GM23338 (cell line): ENCODE results near the gene ZC3H12C. TPM values are rescaled to one million over a fixed set of nuclear protein-coding genes. Genes with fewer than 3 reads are reported as not detected.

ENCODE experiments used
- ATAC-seq: fragments of 200-7000 bp; cut with Tn5 transposase; 3 replicates; pipeline ENCODE4 v1.9.1; 2020
- DNase-seq: peaks from one replicate; pipeline ENCODE4 v3.0.0-alpha.2; 2015; ENCODE audit warnings: low spot score
- H2AFZ ChIP-seq: fragments of 200-600 bp; sonication (generic); 2 replicates; pipeline ENCODE4 v1.8.0; 2016; ENCODE audit warnings: antibody characterized with exemption, mild to moderate bottlenecking, moderate library complexity
- H3F3A ChIP-seq: fragments of 200-600 bp; sonication (generic); replicated peaks from 2 replicates; pipeline ENCODE4 v1.8.0; 2017; ENCODE audit warnings: antibody characterized with exemption, mixed run types, low read depth
- H3K27ac ChIP-seq: fragments of 200-600 bp; sonication (generic); 2 replicates; pipeline ENCODE4 v1.6.1; 2016; ENCODE audit warnings: low read depth
- H3K27me3 ChIP-seq: fragments of 200-600 bp; sonication (generic); 2 replicates; pipeline ENCODE4 v1.8.0; 2016; ENCODE audit warnings: mild to moderate bottlenecking, mixed run types, moderate library complexity; ENCODE audit not compliant: insufficient read depth
- H3K36me3 ChIP-seq: fragments of 200-600 bp; sonication (generic); 2 replicates; pipeline ENCODE4 v1.8.0; 2016; ENCODE audit warnings: mild to moderate bottlenecking; ENCODE audit not compliant: insufficient read depth
- H3K4me1 ChIP-seq: fragments of 200-600 bp; sonication (generic); 2 replicates; pipeline ENCODE4 v1.8.0; 2016; ENCODE audit warnings: mild to moderate bottlenecking, moderate library complexity; ENCODE audit not compliant: insufficient read depth
- H3K4me2 ChIP-seq: fragments of 200-600 bp; sonication (generic); 2 replicates; pipeline ENCODE4 v1.7.1; 2017; ENCODE audit warnings: mixed run types
- H3K4me3 ChIP-seq: fragments of 200-600 bp; sonication (generic); 2 replicates; pipeline ENCODE4 v1.6.1; 2016; ENCODE audit warnings: mixed run types
- H3K79me2 ChIP-seq: fragments of 200-600 bp; sonication (generic); replicated peaks from 2 replicates; pipeline ENCODE4 v1.8.0; 2017; ENCODE audit warnings: mild to moderate bottlenecking; ENCODE audit not compliant: insufficient read depth
- H3K9me2 ChIP-seq: fragments of 200-600 bp; sonication (generic); 2 replicates; pipeline ENCODE4 v1.8.0; 2017; ENCODE audit not compliant: insufficient read depth
- H4K20me1 ChIP-seq: fragments of 200-600 bp; sonication (generic); replicated peaks from 2 replicates; pipeline ENCODE4 v1.8.0; 2017; ENCODE audit warnings: mild to moderate bottlenecking; ENCODE audit not compliant: insufficient read depth
- H3K27ac Mint-ChIP-seq: 2 replicates; pipeline ENCODE4 v1.8.0; 2020; ENCODE audit warnings: inconsistent platforms, mild to moderate bottlenecking, moderate library complexity, mixed read lengths
- H3K27me3 Mint-ChIP-seq: 3 replicates; pipeline ENCODE4 v1.8.0; 2022; ENCODE audit warnings: low read depth, mild to moderate bottlenecking, moderate library complexity, mixed read lengths, inconsistent platforms; ENCODE audit not compliant: insufficient read depth, poor library complexity
- H3K36me3 Mint-ChIP-seq: 3 replicates; pipeline ENCODE4 v1.8.0; 2021; ENCODE audit warnings: low read depth, mild to moderate bottlenecking, inconsistent platforms, moderate library complexity, mixed read lengths
- H3K4me1 Mint-ChIP-seq: 3 replicates; pipeline ENCODE4 v1.8.0; 2020; ENCODE audit warnings: mild to moderate bottlenecking, inconsistent platforms, mixed read lengths
- H3K4me3 Mint-ChIP-seq: 3 replicates; pipeline ENCODE4 v1.8.0; 2021; ENCODE audit warnings: moderate library complexity, mild to moderate bottlenecking, inconsistent platforms, mixed read lengths
- H3K9me3 Mint-ChIP-seq: 3 replicates; pipeline ENCODE4 v1.8.0; 2020; ENCODE audit warnings: moderate library complexity, mild to moderate bottlenecking, inconsistent platforms, mixed read lengths
- CREB1 ChIP-seq: fragments of 250-450 bp; sonication (Bioruptor Pico); IDR thresholded peaks from 2 replicates; pipeline ENCODE4 v1.5.0; 2020; ENCODE audit warnings: low read depth, mild to moderate bottlenecking, moderate library complexity
- EZH2 ChIP-seq: fragments of 200-600 bp; sonication (generic); IDR thresholded peaks from one replicate; pipeline ENCODE4 v1.8.0; 2017; ENCODE audit warnings: antibody characterized with exemption, mild to moderate bottlenecking, low read depth; ENCODE audit not compliant: unreplicated experiment
- EZH2phosphoT487 ChIP-seq: fragments of 200-600 bp; sonication (generic); IDR thresholded peaks from one replicate; pipeline ENCODE4 v1.8.1; 2018; ENCODE audit warnings: antibody characterized with exemption; ENCODE audit not compliant: unreplicated experiment
- JUNB ChIP-seq: IDR thresholded peaks from one replicate; pipeline ENCODE4 v1.6.1; 2016; ENCODE audit warnings: antibody characterized with exemption; ENCODE audit not compliant: unreplicated experiment
- NANOG ChIP-seq: IDR thresholded peaks from 2 replicates; pipeline ENCODE4 v1.6.1; 2016; ENCODE audit warnings: antibody characterized with exemption, borderline replicate concordance
- POLR2AphosphoS5 ChIP-seq: IDR thresholded peaks from 2 replicates; pipeline ENCODE4 v1.6.1; 2016; ENCODE audit warnings: antibody characterized with exemption, low read depth
- STAT1 ChIP-seq: IDR thresholded peaks from one replicate; pipeline ENCODE4 v1.6.1; 2016; ENCODE audit warnings: antibody characterized with exemption; ENCODE audit not compliant: unreplicated experiment
- ZNF114 ChIP-seq: fragments of 250-450 bp; sonication (Bioruptor Pico); IDR thresholded peaks from 2 replicates; pipeline ENCODE4 v1.5.0; 2020; ENCODE audit warnings: mild to moderate bottlenecking, moderate library complexity
- ZNF331 ChIP-seq: fragments of 250-450 bp; sonication (Bioruptor Pico); IDR thresholded peaks from 2 replicates; pipeline ENCODE4 v1.5.0; 2020; ENCODE audit warnings: low read depth, mild to moderate bottlenecking, moderate library complexity
- polyA plus RNA-seq: library from polyadenylated mRNA; unstranded; fragments of >200 nt; fragmentation: Nextera tagmentation; extraction: Ambion mirVana; gene quantifications from 2 replicates; pipeline ENCODE4 v1.2.1, GENCODE V29; 2016
- total RNA-seq: library from RNA; depleted of rRNA; stranded (reverse); fragments of >200 nt; shearing (Covaris generic); gene quantifications from 2 replicates; pipeline ENCODE4 v1.2.3, GENCODE V29; 2014
- TF ChIP-seq, protein P1 (sequence below): fragments of 250-450 bp; sonication (Bioruptor Pico); IDR thresholded peaks from 2 replicates; pipeline ENCODE4 v1.5.0; 2020; ENCODE audit warnings: mild to moderate bottlenecking, moderate library complexity
- TF ChIP-seq, protein P2 (sequence below), 2 experiments: fragments of 200-600 bp in 1 of 2; sonication (generic) in 1 of 2; conservative IDR thresholded peaks; 2 replicates each; pipeline versions ENCODE4 v1.5.1 to v1.6.1; 2016 to 2017; ENCODE audit warnings: antibody characterized with exemption in 2 of 2, low read depth in 2 of 2, mild to moderate bottlenecking in 2 of 2, moderate library complexity in 1 of 2
- TF ChIP-seq, protein P3 (sequence below): IDR thresholded peaks from one replicate; pipeline ENCODE4 v1.6.1; 2018; ENCODE audit warnings: antibody characterized with exemption; ENCODE audit not compliant: unreplicated experiment
- TF ChIP-seq, protein P4 (sequence below): IDR thresholded peaks from 2 replicates; pipeline ENCODE4 v1.6.1; 2016; ENCODE audit warnings: antibody characterized with exemption

Gene ZC3H12C
- total and polyA plus RNA-seq, 2 experiments from 2014 or later = 0.55 to 2.4 TPM

DNA sequence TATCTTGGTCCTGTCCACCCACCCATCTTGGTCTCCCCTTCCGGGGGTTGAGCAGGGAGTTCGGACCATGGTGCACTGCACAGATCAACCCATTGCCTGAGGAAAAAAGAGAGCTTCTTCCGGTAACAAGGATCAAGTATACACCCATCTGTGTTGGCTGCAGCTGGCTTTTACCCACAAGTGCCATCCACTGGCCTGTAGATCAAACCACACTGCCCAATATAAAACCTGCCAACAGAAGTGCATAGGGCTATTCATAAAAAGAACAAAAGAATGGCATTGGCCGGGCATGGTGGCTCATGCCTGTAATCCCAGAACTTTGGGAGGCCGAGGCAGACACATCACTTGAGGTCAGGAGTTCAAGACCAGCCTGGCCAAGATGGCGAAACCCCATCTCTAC, 94.5 kb downstream of the ZC3H12C start:
- peaks cover 18% of the 10 kb centered on the region for H3K4me1 ChIP-seq
- H3K4me1 Mint-ChIP-seq = peaks cover 26% of the 10 kb centered on the region
- H3K9me3 Mint-ChIP-seq = no peaks in the 10 kb centered on the region; the same call in 2 of the 3 replicates
- H3F3A ChIP-seq = no peaks in the 10 kb centered on the region
- no peaks in the 10 kb centered on the region for H4K20me1 ChIP-seq
- peaks cover 5% of the 10 kb centered on the region; the same call in 1 of the 2 replicates for H3K9me2 ChIP-seq
- H3K36me3 Mint-ChIP-seq = no peaks in the 10 kb centered on the region
- no peak for TF ChIP-seq ZNF331 (CRISPR knock-in tag)
- TF ChIP-seq STAT1 = no peak
- TF ChIP-seq, protein P1, sequence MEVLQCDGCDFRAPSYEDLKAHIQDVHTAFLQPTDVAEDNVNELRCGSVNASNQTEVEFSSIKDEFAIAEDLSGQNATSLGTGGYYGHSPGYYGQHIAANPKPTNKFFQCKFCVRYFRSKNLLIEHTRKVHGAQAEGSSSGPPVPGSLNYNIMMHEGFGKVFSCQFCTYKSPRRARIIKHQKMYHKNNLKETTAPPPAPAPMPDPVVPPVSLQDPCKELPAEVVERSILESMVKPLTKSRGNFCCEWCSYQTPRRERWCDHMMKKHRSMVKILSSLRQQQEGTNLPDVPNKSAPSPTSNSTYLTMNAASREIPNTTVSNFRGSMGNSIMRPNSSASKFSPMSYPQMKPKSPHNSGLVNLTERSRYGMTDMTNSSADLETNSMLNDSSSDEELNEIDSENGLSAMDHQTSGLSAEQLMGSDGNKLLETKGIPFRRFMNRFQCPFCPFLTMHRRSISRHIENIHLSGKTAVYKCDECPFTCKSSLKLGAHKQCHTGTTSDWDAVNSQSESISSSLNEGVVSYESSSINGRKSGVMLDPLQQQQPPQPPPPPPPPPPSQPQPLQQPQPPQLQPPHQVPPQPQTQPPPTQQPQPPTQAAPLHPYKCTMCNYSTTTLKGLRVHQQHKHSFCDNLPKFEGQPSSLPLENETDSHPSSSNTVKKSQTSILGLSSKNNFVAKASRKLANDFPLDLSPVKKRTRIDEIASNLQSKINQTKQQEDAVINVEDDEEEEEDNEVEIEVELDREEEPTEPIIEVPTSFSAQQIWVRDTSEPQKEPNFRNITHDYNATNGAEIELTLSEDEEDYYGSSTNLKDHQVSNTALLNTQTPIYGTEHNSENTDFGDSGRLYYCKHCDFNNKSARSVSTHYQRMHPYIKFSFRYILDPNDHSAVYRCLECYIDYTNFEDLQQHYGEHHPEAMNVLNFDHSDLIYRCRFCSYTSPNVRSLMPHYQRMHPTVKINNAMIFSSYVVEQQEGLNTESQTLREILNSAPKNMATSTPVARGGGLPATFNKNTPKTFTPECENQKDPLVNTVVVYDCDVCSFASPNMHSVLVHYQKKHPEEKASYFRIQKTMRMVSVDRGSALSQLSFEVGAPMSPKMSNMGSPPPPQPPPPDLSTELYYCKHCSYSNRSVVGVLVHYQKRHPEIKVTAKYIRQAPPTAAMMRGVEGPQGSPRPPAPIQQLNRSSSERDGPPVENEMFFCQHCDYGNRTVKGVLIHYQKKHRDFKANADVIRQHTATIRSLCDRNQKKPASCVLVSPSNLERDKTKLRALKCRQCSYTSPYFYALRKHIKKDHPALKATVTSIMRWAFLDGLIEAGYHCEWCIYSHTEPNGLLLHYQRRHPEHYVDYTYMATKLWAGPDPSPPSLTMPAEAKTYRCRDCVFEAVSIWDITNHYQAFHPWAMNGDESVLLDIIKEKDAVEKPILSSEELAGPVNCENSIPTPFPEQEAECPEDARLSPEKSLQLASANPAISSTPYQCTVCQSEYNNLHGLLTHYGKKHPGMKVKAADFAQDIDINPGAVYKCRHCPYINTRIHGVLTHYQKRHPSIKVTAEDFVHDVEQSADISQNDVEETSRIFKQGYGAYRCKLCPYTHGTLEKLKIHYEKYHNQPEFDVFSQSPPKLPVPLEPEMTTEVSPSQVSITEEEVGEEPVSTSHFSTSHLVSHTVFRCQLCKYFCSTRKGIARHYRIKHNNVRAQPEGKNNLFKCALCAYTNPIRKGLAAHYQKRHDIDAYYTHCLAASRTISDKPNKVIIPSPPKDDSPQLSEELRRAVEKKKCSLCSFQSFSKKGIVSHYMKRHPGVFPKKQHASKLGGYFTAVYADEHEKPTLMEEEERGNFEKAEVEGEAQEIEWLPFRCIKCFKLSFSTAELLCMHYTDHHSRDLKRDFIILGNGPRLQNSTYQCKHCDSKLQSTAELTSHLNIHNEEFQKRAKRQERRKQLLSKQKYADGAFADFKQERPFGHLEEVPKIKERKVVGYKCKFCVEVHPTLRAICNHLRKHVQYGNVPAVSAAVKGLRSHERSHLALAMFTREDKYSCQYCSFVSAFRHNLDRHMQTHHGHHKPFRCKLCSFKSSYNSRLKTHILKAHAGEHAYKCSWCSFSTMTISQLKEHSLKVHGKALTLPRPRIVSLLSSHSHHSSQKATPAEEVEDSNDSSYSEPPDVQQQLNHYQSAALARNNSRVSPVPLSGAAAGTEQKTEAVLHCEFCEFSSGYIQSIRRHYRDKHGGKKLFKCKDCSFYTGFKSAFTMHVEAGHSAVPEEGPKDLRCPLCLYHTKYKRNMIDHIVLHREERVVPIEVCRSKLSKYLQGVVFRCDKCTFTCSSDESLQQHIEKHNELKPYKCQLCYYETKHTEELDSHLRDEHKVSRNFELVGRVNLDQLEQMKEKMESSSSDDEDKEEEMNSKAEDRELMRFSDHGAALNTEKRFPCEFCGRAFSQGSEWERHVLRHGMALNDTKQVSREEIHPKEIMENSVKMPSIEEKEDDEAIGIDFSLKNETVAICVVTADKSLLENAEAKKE = no peak
- TF ChIP-seq EZH2 = no peak
- TF ChIP-seq, protein P2, sequence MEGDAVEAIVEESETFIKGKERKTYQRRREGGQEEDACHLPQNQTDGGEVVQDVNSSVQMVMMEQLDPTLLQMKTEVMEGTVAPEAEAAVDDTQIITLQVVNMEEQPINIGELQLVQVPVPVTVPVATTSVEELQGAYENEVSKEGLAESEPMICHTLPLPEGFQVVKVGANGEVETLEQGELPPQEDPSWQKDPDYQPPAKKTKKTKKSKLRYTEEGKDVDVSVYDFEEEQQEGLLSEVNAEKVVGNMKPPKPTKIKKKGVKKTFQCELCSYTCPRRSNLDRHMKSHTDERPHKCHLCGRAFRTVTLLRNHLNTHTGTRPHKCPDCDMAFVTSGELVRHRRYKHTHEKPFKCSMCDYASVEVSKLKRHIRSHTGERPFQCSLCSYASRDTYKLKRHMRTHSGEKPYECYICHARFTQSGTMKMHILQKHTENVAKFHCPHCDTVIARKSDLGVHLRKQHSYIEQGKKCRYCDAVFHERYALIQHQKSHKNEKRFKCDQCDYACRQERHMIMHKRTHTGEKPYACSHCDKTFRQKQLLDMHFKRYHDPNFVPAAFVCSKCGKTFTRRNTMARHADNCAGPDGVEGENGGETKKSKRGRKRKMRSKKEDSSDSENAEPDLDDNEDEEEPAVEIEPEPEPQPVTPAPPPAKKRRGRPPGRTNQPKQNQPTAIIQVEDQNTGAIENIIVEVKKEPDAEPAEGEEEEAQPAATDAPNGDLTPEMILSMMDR (conservative IDR thresholded peaks at IDR 0.05; ENCODE audit: low read depth in 2 of 2) = no peak
- no peak for TF ChIP-seq ZNF114
- no peak for TF ChIP-seq NANOG
- no peak for TF ChIP-seq CREB1 (CRISPR knock-in tag)
- no peak for TF ChIP-seq POLR2AphosphoS5
- no peak for TF ChIP-seq EZH2phosphoT487
- TF ChIP-seq, protein P3, sequence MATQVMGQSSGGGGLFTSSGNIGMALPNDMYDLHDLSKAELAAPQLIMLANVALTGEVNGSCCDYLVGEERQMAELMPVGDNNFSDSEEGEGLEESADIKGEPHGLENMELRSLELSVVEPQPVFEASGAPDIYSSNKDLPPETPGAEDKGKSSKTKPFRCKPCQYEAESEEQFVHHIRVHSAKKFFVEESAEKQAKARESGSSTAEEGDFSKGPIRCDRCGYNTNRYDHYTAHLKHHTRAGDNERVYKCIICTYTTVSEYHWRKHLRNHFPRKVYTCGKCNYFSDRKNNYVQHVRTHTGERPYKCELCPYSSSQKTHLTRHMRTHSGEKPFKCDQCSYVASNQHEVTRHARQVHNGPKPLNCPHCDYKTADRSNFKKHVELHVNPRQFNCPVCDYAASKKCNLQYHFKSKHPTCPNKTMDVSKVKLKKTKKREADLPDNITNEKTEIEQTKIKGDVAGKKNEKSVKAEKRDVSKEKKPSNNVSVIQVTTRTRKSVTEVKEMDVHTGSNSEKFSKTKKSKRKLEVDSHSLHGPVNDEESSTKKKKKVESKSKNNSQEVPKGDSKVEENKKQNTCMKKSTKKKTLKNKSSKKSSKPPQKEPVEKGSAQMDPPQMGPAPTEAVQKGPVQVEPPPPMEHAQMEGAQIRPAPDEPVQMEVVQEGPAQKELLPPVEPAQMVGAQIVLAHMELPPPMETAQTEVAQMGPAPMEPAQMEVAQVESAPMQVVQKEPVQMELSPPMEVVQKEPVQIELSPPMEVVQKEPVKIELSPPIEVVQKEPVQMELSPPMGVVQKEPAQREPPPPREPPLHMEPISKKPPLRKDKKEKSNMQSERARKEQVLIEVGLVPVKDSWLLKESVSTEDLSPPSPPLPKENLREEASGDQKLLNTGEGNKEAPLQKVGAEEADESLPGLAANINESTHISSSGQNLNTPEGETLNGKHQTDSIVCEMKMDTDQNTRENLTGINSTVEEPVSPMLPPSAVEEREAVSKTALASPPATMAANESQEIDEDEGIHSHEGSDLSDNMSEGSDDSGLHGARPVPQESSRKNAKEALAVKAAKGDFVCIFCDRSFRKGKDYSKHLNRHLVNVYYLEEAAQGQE = no peak
- TF ChIP-seq, protein P4, sequence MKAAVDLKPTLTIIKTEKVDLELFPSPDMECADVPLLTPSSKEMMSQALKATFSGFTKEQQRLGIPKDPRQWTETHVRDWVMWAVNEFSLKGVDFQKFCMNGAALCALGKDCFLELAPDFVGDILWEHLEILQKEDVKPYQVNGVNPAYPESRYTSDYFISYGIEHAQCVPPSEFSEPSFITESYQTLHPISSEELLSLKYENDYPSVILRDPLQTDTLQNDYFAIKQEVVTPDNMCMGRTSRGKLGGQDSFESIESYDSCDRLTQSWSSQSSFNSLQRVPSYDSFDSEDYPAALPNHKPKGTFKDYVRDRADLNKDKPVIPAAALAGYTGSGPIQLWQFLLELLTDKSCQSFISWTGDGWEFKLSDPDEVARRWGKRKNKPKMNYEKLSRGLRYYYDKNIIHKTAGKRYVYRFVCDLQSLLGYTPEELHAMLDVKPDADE = no peak
- no peak for TF ChIP-seq JUNB
- H3K4me2 ChIP-seq = no peak overlapping the region
- DNase-seq = no peak
- no peaks in the 10 kb centered on the region for H3K79me2 ChIP-seq
- no peaks in the 10 kb centered on the region for H3K36me3 ChIP-seq
- no peak overlapping the region for H3K4me3 Mint-ChIP-seq
- no peak for ATAC-seq
- H3K27ac ChIP-seq = no peak overlapping the region
- H3K27me3 Mint-ChIP-seq = peaks cover 9% of the 10 kb centered on the region
- no peak overlapping the region for H3K27ac Mint-ChIP-seq
- no peak overlapping the region for H2AFZ ChIP-seq
- no peaks in the 10 kb centered on the region for H3K27me3 ChIP-seq
- no peak overlapping the region for H3K4me3 ChIP-seq
